Esophagus muscularis mucosa (tissue), 4 donors: ENCODE measurements around the gene TTC14. TPM values are rescaled to one million over a fixed set of nuclear protein-coding genes. Genes with fewer than 3 reads are reported as not detected.

Experiments
- DNase-seq: peaks from one replicate; pipeline ENCODE4 v3.0.0-alpha.2; 2017; ENCODE audit errors: extremely low spot score
- H3K27ac ChIP-seq, 4 donors: fragments of 200-600 bp; sonication (generic); replicated peaks in 1 of 4; 1 replicate in 3 of 4; 2 replicates in 1 of 4; pipeline ENCODE4 v1.5.1; 2016 to 2019; ENCODE audit warnings: mild to moderate bottlenecking in 1 of 4
- H3K27me3 ChIP-seq, 4 donors: fragments of 200-600 bp; sonication (generic); one replicate each; pipeline versions ENCODE4 v1.5.1 to v1.6.0; 2016 to 2019
- H3K36me3 ChIP-seq, 4 donors: fragments of 200-600 bp; sonication (generic); one replicate each; pipeline ENCODE4 v1.5.1; 2016 to 2019
- H3K4me1 ChIP-seq, 4 donors: fragments of 200-600 bp; sonication (generic); one replicate each; pipeline ENCODE4 v1.5.1; 2016 to 2019
- H3K4me3 ChIP-seq, 4 donors: fragments of 200-600 bp; sonication (generic); 1 replicate in 2 of 4; 2 replicates in 2 of 4; pipeline ENCODE4 v1.5.1; 2016 to 2019; ENCODE audit warnings: mild to moderate bottlenecking in 4 of 4, moderate library complexity in 1 of 4
- H3K9me3 ChIP-seq, 4 donors: fragments of 200-600 bp; sonication (generic); 1 replicate in 3 of 4; 2 replicates in 1 of 4; pipeline ENCODE4 v1.5.1; 2016 to 2019
- CTCF ChIP-seq, 3 experiments: fragments of 200-600 bp in 2 of 3; fragments of 450-650 bp in 1 of 3; sonication (generic) in 2 of 3; IDR thresholded peaks; one replicate each; pipeline ENCODE4 v1.5.1; 2017 to 2019; ENCODE audit warnings: antibody characterized with exemption in 3 of 3, mild to moderate bottlenecking in 2 of 3, moderate library complexity in 1 of 3
- EP300 ChIP-seq: sonication (generic); formaldehyde crosslinking; IDR thresholded peaks from one replicate; pipeline ENCODE4 v1.6.1; 2017; ENCODE audit warnings: antibody characterized with exemption
- POLR2A ChIP-seq: fragments of 450-650 bp; IDR thresholded peaks from one replicate; pipeline ENCODE4 v1.6.1; 2017; ENCODE audit warnings: antibody characterized with exemption, moderate library complexity, mild to moderate bottlenecking, low read depth
- POLR2AphosphoS5 ChIP-seq, 2 donors: sonication (generic); formaldehyde crosslinking; IDR thresholded peaks; one replicate each; pipeline ENCODE4 v1.6.1; 2017; ENCODE audit warnings: antibody characterized with exemption in 2 of 2
- whole genome bisulfite sequencing: methylation state at CpG from one replicate; pipeline ENCODE4 v1.1.5; 2018; 5-methylcytosine and 5-hydroxymethylcytosine counted together
- intact Hi-C: fragments of 100-400 bp; cut with DNase I; formaldehyde crosslinking; loops from one replicate; pipeline ENCODE4 v1.15.1; 2023
- small RNA-seq, 3 donors: library from RNA; depleted of rRNA; stranded (forward); fragments of <200 nt; gene quantifications; one replicate each; pipeline ENCODE3, GENCODE V24; 2016
- total RNA-seq, 4 donors: library from RNA; depleted of rRNA; stranded (reverse); fragments of >200 nt; gene quantifications; one replicate each; pipeline versions ENCODE4 v1.1.0 to v1.2.1, GENCODE V29; 2016

Gene TTC14
- total RNA-seq, 4 donors from 2014 or later = 19.7 to 50.8 (median 40.1) TPM

DNA sequence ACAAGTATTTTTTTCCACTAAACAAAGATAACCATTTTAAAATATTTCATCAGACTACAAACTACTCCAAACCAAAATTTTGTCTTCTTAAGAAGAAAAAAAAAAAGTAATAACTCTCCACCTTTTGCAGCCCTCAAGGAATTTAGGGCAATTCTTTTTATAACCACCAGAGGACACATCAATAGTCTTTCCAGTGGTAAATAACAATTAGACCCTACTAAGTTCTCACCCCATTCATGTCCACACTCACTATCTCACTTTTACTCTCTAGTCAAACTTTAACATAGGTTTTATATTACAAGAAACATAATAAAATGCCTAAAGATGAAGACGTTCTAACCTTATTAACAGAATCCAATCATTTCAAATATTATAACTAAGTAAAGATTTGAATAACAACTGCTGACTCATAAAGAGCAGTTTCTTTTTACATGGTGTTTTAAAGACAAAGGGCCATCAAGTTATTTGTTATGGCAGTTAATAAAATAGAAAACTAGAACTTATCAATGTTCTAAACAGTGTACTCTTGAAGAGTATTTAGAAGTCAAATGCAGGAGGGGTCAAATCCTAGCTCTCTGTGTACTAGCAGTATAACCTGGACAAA lies 44.3 kb downstream of the TTC14 start:
- no peak for DNase-seq
- intact Hi-C loops = no loop called here
- Histone ChIP-seq H3K36me3 (no peaks in the 10 kb centered on the region), H3K4me3 (no peak overlapping the region), H3K27ac (no peak overlapping the region), H3K4me1 (no peaks in the 10 kb centered on the region), H3K9me3 (no peaks in the 10 kb centered on the region), H3K27me3 (no peaks in the 10 kb centered on the region)
- no peak for TF ChIP-seq EP300
- TF ChIP-seq POLR2A = no peak
- 42% methylated on average over 1 of the region's 1 CpG for WGBS

- H3K27ac ChIP-seq = no peak overlapping the region
- WGBS = 67% methylated on average over 4 of the region's 4 CpGs
- H3K36me3 ChIP-seq = no peaks in the 10 kb centered on the region
- peaks cover 0 to 7% (median 0%) of the 10 kb centered on the region in 4 donors for H3K27me3 ChIP-seq
- H3K9me3 ChIP-seq = no peaks in the 10 kb centered on the region
- intact Hi-C loops = no loop called here
- no peak for TF ChIP-seq CTCF (IDR thresholded peaks at IDR 0.05)
- no peak for TF ChIP-seq EP300
- TF ChIP-seq POLR2AphosphoS5 (IDR thresholded peaks at IDR 0.05) = no peak
- no peak for TF ChIP-seq POLR2A
- no peak for DNase-seq
- H3K4me3 ChIP-seq = no peak overlapping the region
- no peaks in the 10 kb centered on the region for H3K4me1 ChIP-seq
Measured at GRCh38 chr3:180656406-180656805, 54.4 kb downstream of the TTC14 start.

DNA sequence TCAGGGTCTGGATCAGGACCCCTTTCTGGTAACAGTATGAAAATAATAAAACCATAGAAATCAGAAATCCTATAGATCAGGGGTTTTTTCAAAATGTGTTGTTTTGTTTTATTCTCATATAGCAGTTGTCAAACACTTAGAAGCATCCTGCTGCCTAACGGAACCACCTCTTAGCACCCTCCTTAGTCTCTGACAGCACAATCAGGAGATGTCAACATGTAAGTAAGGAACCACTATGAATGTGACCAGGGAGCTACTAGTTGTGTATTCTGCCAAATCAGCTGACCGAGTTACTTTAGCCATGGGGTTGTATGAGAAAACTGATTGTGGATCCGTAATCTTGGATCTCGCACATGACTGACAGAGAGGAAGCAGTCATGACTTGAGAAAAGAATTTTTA lies 55.1 kb downstream of the TTC14 start:
- no peak for DNase-seq
- intact Hi-C loops = no loop called here
- 85% methylated on average over 4 of the region's 4 CpGs for WGBS
- Histone ChIP-seq H3K27ac (no peak overlapping the region), H3K27me3 (peaks cover 0 to 7% (median 0%) of the 10 kb centered on the region in 4 donors), H3K4me1 (no peaks in the 10 kb centered on the region), H3K36me3 (no peaks in the 10 kb centered on the region), H3K4me3 (no peak overlapping the region), H3K9me3 (no peaks in the 10 kb centered on the region)
- TF ChIP-seq POLR2AphosphoS5 (IDR thresholded peaks at IDR 0.05) (no peak), POLR2A (no peak), EP300 (no peak), CTCF (IDR thresholded peaks at IDR 0.05) (no peak)

Small RNAs within 50 kb of the gene (small RNA-seq; reads per million reads assigned to genes)
- gene AC068298.1 = 0 reads per million in 3 donors
- gene RNU6-486P = 0 reads per million in 3 donors

Other genes with a start within 250 kb of the TTC14 start
- under 1 TPM in 2 of 4 donors, not detected in 2; under 0.01 to 0.17 TPM for gene CCDC39, start 77.3 kb downstream of the TTC14 start, total RNA-seq